Measurements from ENCODE around the gene ABCA3.
"Not testable (repeated sequence)": the region's sequence is repeated elsewhere in the genome, so short reads cannot be mapped to it uniquely, and the experiment has no call there.

ABCA3 gene

GRCh38 chr16:2250652-2251295 lies 89.8 kb downstream of the ABCA3 start:
- DNase-seq = peak; percentile 36

DNA sequence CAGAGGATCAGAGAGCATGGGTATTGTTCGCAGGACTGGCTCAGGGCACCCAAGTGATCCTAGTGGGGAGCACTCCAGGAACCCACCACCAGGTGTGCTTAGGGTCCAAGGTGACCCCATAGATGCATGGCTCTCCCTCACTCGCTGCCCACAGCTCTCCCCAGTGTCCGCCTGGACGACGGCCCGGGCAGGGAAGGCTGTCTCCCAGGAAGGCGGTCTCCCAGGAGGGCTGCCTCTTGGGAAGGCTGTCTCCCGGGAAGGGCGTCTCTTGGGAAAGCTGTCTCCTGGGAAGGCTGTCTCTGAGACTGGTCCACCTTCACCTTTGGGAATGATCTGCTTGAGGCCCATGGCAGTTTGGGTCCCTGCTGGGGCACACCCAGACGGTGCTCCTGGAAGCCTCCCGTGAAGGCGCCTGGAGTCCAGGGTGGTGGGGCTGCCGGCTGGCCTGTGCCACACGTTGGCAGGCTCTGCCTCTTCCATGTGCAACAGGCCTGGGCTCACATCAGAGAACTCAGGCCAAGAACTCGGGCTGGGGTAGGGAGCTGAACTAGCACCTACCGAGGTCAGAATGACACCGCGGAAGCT lies 94.1 kb downstream of the ABCA3 start:
- no peak for DNase-seq

- DNase-seq = no peak
These were observed 95.4 kb downstream of the ABCA3 start for GRCh38 chr16:2244926-2245795.

GRCh38 chr16:2244301-2244700 lies 96.2 kb downstream of the ABCA3 start:
- no peak for DNase-seq

GRCh38 chr16:2243781-2244180 lies 96.7 kb downstream of the ABCA3 start:
- no peak for DNase-seq

DNA sequence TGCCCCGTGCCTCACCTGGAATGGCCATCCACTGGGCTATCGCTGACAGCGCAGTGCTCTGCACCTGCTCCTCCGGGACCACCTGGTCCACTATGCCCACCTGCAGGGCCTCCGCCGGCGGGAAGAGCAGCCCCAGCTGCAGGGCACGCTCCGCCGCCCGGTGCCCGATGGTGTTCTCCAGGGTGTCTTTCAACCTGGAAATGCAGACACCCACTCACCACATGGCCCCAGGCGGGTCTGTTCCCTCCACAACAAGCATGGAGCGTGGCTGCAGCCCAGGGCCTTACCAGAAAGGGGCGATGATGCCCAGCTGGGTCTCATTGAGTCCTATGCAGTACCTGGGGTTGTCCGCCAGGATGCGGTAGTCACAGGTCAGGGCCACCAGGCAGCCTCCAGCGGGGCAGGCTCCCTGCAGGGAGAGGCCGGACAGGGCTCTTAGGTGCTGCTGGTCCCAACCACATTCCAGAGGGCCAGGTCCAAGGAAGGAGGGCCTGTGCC lies 97.4 kb downstream of the ABCA3 start:
- no peak for DNase-seq

DNA sequence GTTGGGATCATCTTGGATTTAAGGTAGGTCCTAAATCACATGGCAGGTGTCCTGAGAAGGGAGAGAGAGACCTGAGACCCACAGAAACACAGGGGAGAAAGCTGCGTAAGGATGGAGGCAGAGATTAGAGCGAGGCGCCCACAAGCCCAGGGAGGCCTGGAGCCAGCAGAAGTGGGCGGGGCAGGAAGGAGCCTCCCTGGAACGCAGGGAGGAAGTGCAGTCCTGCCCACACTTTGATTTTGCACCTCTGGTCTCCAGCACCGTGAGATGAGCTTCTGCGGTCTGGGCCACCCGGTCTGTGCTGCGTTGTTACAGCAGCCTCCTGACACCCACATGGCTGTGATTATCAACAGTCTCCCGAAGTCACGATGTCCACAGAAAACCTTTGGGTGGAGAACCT lies 97.9 kb downstream of the ABCA3 start:
- DNase-seq = no peak

DNA sequence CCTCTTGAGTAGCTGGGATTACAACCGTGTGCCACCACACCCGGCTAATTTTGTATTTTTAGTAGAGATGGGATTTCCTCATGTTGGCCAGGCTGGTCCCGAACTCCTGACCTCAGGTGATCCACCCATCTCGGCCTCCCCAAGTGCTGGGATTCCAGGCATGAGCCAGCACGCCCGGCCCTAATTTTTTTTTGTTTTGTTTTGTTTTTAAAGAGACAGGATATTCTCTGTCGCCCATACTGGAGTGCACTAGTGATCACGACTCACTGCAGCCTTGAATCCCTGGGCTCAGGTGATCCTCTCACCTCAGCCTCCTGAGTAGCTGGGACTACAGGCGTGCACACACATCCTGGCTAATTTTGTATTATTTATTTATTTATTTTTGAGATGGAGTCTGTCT lies 100.2 kb downstream of the ABCA3 start:
- DNase-seq = not testable (repeated sequence)

- DNase-seq = no peak
These were observed 101.5 kb downstream of the ABCA3 start for GRCh38 chr16:2238838-2239675.

GRCh38 chr16:2238150-2238837 lies 102.2 kb downstream of the ABCA3 start:
- no peak for DNase-seq

DNA sequence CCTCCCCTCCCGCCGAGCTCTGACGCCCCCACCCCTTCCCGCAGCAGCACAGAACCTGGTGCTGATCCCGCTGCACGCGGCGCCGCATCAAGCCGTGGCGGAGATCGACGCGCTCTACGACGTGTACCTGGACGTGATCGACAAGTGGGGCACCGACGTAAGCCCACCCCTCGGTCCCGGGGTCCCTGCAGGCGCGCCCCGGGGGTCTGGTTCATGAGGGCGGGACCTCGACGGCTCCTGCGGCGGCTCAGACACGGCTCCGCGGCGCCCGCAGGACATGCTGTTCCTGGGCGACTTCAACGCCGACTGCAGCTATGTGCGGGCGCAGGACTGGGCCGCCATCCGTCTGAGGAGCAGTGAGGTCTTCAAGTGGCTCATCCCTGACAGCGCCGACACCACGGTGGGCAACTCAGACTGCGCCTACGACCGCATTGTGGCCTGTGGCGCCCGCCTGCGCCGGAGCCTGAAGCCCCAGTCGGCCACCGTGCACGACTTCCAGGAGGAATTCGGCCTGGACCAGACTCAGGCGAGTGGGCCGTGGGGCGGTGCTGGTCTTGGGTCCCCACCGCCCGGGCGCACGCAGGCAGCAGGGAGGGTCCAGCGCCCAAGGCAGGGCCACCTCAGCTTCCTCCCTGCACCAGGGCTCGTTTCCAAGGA lies 102.9 kb downstream of the ABCA3 start:
- DNase-seq = no peak

- DNase-seq = no peak
These were observed 103.4 kb downstream of the ABCA3 start for GRCh38 chr16:2237102-2237482.

- DNase-seq = no peak
These were observed 104.0 kb downstream of the ABCA3 start, which contains the start of gene DNASE1L2 for GRCh38 chr16:2236337-2237101. TSS of gene DNASE1L2 (plus strand) at chr16:2236444. CDS start at chr16:2236817, 373 bp downstream.

DNA sequence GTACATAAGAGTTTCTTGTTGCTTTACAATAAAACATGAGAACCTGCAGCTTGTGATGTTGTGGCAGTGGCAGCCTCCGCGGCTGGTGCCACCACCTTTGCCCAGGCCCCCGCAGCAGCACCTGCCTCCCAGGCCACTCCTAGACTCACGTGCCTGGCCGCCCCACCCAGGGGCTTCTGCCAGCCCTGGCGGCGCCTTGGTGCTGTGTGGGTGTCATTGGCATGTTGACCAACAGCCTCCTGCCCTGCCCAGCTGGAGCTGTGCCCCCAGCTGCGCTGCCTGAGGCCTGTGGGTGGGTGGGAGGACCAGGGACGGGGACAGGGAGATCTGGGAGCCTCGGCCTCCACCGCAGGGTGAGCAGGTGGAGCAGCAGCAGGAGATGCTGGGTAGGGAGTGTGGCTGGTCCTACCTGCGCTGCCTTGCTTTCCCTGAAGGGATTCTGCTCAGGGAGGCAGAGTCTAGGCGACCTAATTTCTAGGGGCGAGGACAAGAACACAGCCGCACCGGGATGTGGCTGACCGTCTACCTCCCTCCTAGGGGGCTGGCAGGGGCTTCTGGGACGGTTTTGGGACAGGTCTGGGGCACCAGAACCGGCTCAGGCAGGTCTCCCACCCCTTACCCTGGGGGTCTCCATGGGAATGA lies 104.7 kb downstream of the ABCA3 start:
- no peak for DNase-seq

- DNase-seq = no peak
These were observed 105.3 kb downstream of the ABCA3 start for GRCh38 chr16:2235234-2235651.

GRCh38 chr16:2234813-2235170 lies 105.7 kb downstream of the ABCA3 start:
- DNase-seq = no peak

- DNase-seq = no peak
These were observed 106.4 kb downstream of the ABCA3 start for GRCh38 chr16:2233872-2234812.

GRCh38 chr16:2233046-2233775 lies 107.3 kb downstream of the ABCA3 start:
- no peak for DNase-seq
